Ectodermal cell (in vitro differentiated cells): ENCODE data around the gene TEX10.

Experiments used
- H3K27ac ChIP-seq: 2 replicates; pipeline ENCODE4 v1.7.0; 2013; ENCODE audit warnings: mild to moderate bottlenecking, low read depth, low read length; ENCODE audit not compliant: insufficient read depth, poor library complexity, severe bottlenecking
- H3K27me3 ChIP-seq: 2 replicates; pipeline ENCODE4 v1.7.0; 2013; ENCODE audit warnings: mild to moderate bottlenecking, low read length; ENCODE audit not compliant: insufficient read depth, control insufficient read depth, poor library complexity, severe bottlenecking
- H3K36me3 ChIP-seq: one replicate; pipeline ENCODE4 v1.7.0; 2013; ENCODE audit warnings: low read length; ENCODE audit not compliant: control insufficient read depth, insufficient read depth
- H3K4me1 ChIP-seq: one replicate; pipeline ENCODE4 v1.7.0; 2013; ENCODE audit warnings: low read length; ENCODE audit not compliant: control insufficient read depth, insufficient read depth
- H3K4me3 ChIP-seq: 2 replicates; pipeline ENCODE4 v1.7.0; 2013; ENCODE audit warnings: low read depth, low read length, control low read depth; ENCODE audit not compliant: insufficient read depth
- H3K9me3 ChIP-seq: 2 replicates; pipeline ENCODE4 v1.7.0; 2013; ENCODE audit warnings: mild to moderate bottlenecking, low read length, moderate library complexity; ENCODE audit not compliant: control insufficient read depth
- WGBS, 2 experiments: methylation state at CpG; one replicate each; pipeline ENCODE4 v1.1.7; 2013; ENCODE audit warnings: missing lambda C conversion rate in 2 of 2; 5-methylcytosine and 5-hydroxymethylcytosine counted together

TEX10 gene

DNA sequence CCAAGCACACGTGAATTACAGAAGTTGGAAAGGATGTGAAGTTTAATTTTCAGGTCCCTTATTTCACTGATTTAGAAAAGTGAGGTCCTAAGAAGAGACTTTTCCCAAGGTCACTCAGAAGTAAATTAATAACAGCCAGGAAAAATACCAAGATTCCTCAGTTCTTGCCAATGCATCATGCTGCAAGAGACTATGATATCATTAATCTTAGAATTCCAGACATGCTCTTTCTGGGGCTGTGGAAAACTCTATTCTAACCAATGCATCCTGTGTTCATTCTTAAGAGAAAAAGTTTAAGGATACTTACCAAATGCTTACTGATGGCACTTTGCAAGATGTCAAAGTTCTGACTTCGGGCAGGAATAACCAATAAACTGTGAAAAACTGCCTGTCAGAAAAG lies 42.8 kb downstream of the TEX10 start:
- Histone ChIP-seq H3K27me3 (no peaks in the 10 kb centered on the region), H3K4me1 (no peaks in the 10 kb centered on the region), H3K36me3 (peaks cover 59% of the 10 kb centered on the region), H3K4me3 (no peak overlapping the region), H3K9me3 (no peaks in the 10 kb centered on the region), H3K27ac (no peak overlapping the region)
- WGBS, 2 experiments, result 93 to 97% methylated on average over 2 of the region's 2 CpGs

DNA sequence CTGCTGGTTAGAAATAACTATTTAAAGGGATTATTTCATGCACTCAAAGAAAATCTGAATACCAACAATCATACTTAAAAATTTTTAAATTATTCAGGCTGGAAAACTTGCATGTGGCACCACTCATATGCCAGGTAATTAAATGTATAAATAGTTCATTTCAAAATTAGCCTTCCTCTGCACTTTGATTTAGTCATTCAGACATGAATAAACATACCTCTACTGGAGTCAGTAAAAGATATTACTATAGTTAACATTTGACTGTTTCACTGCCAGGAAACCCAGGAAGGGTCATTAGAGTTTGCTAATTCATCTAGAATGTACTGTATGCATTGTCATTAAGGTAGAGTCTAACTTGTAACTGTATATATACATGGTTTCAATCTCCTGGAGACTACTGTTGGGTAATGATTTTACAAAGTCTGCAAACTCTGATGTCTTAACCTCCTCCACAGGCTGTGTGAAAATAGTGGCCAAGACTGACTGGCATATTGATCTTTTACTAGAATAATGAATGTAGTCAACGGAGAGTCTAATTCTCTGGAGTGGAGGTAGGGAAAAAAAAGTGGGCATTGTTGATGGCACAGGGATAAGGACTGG lies 43.7 kb downstream of the TEX10 start:
- WGBS, 2 experiments, result 97 to 100% methylated on average over 1 of the region's 1 CpG
- Histone ChIP-seq H3K4me1 (no peaks in the 10 kb centered on the region), H3K4me3 (no peak overlapping the region), H3K27me3 (no peaks in the 10 kb centered on the region), H3K36me3 (peaks cover 52% of the 10 kb centered on the region), H3K27ac (no peak overlapping the region), H3K9me3 (no peaks in the 10 kb centered on the region)

DNA sequence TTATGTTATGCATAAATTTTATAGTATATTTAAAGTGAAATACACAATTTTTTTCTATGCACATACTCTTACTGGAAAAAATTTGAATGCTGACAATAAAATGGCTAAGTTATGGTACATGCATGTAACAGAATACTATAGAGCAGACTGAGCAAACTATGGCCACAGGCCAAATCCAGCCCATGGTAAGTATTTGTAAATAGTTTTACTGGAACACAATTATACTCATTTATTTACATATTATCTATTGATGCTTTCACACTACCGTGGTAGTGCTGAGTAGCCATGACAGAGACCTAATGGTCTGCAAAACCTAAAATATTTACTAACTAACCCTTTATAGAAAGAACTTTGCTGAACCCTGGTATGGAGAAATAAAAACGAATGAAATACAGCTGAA lies 45.7 kb downstream of the TEX10 start:
- 86 to 93% methylated on average over 2 of the region's 2 CpGs for WGBS, 2 experiments
- Histone ChIP-seq H3K4me3 (no peak overlapping the region), H3K27ac (no peak overlapping the region), H3K4me1 (no peaks in the 10 kb centered on the region), H3K36me3 (peaks cover 43% of the 10 kb centered on the region), H3K9me3 (no peaks in the 10 kb centered on the region), H3K27me3 (no peaks in the 10 kb centered on the region)

DNA sequence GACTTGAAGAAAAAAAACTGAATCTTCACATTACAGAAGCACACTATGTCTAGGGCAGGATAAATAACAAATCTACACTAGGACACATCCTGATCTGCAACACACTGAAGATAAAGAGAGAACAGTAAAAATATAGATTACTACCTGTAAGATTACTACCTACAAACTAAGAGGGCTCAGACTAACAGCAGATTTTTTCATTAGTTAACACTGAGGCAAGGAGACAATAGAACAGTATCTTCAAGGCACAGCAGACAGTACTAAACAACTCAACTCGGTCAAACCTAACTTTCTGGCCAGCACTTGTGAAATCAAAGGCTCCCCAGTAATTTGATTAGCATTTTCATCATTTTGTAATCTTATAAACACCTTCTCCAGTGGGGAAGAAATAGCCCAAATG lies 46.5 kb downstream of the TEX10 start:
- Histone ChIP-seq H3K36me3 (peaks cover 45% of the 10 kb centered on the region), H3K4me3 (no peak overlapping the region), H3K27me3 (no peaks in the 10 kb centered on the region), H3K4me1 (no peaks in the 10 kb centered on the region), H3K27ac (no peak overlapping the region), H3K9me3 (no peaks in the 10 kb centered on the region)
- 91 to 95% methylated on average over 1 of the region's 1 CpG for WGBS, 2 experiments

DNA sequence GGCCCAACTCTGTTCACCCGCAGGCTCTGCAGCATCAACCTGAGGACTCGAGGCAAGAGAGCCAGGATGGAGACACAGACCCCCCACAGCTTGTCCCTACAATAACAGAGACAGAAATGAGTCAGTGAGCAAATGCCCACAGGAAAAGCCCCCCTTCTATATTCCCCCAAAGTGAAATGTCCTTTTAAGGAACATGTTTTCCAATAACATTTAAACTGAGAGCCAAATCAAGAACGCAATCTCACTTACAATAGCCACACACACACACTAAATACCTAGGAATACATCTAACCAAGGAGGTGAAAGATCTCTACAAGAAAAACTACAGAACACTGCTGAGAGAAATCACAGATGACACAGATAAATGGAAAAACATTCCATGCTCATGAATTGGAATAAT lies 49.0 kb downstream of the TEX10 start:
- Histone ChIP-seq H3K9me3 (no peaks in the 10 kb centered on the region), H3K4me3 (no peak overlapping the region), H3K27ac (no peak overlapping the region), H3K4me1 (no peaks in the 10 kb centered on the region), H3K36me3 (peaks cover 43% of the 10 kb centered on the region), H3K27me3 (no peaks in the 10 kb centered on the region)
- WGBS, 2 experiments, result 83 to 93% methylated on average over 3 of the region's 3 CpGs

DNA sequence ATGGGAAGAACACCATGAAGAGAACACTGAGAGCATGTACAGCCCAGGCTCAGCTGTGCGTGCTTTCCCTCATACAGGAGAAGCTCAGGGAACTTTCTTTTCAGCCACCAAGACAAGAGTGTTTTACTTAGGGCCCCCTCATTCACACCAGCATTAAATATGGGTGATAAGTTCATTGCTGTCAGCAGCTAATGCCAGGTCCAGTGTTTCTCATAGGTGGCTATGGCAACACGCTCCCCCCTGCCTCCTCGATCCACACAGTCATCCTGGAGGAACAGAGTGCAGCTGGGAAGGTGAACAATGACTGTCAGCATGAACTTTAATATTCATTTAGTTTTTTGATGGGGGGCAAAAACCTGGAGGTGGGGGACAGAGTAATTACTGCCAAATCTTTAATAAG lies 54.4 kb downstream of the TEX10 start:
- Histone ChIP-seq H3K27me3 (no peaks in the 10 kb centered on the region), H3K4me1 (no peaks in the 10 kb centered on the region), H3K9me3 (no peaks in the 10 kb centered on the region), H3K4me3 (no peak overlapping the region), H3K27ac (no peak overlapping the region), H3K36me3 (peaks cover 30% of the 10 kb centered on the region)
- 94 to 97% methylated on average over 3 of the region's 3 CpGs for WGBS, 2 experiments

DNA sequence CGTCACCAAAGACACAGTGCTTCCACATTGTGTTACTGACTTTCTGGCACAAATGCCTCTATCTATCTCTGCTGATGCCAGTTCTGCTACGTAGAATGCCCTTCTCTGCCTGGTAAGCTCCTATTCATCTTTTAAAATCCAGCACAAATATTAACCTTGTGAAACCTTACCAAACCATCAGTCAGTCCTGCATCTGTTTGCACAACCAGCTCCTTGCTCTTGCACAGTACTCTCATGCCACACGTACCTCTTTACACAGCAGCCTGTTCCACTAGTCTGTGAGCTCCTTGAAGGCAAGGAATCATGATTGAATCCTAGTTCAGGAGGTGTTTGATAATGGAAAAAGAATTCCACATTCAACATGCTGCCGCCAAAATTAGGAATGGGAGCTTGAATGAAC lies 56.3 kb downstream of the TEX10 start:
- Histone ChIP-seq H3K27ac (no peak overlapping the region), H3K4me3 (no peak overlapping the region), H3K9me3 (no peaks in the 10 kb centered on the region), H3K27me3 (no peaks in the 10 kb centered on the region), H3K36me3 (peaks cover 33% of the 10 kb centered on the region), H3K4me1 (no peaks in the 10 kb centered on the region)
- 92 to 94% methylated on average over 4 of the region's 4 CpGs for WGBS, 2 experiments

DNA sequence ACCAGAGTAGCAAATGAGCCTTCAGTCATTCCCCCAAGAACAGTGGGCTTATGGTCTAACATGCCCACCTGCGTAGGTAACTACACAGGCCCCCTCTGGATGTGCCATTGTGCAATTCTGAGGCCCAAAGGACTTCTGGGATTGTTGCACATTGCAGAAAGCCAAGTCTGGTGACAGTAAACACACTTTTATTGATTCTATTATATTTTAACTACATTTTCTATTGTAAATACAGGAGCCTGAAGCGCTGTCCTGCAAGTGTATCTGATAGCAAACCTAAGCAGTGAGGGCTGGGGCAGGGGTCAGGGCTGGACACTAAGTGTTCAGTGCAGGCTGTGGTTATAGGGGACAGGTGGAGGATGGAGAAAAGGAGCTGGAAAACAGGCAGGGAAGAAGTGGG lies 57.5 kb downstream of the TEX10 start:
- no peak overlapping the region for H3K4me3 ChIP-seq
- no peaks in the 10 kb centered on the region for H3K9me3 ChIP-seq
- 93 to 95% methylated on average over 2 of the region's 2 CpGs for WGBS, 2 experiments
- H3K27me3 ChIP-seq, result no peaks in the 10 kb centered on the region
- peaks cover 22% of the 10 kb centered on the region for H3K36me3 ChIP-seq
- H3K27ac ChIP-seq, result no peak overlapping the region
- H3K4me1 ChIP-seq, result no peaks in the 10 kb centered on the region

DNA sequence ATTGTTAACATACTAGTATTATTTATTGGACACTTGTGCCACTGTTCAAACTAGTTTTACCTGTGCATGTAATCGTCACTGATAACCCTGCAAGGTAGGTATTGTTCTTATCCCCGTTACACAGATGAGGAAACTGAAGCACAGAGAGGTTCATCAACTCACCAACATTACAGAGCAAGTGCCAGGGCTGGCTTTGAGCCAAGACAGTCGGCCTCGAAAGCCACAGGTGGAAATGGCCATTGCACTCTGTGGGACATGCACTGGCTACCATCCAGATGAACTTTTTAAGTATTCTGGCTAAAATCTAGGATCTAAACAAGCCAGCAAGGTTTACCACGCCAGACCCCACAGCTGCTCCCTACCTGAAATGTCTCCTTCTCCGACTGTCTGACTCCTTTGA lies 57.9 kb downstream of the TEX10 start:
- Histone ChIP-seq H3K27ac (no peak overlapping the region), H3K4me3 (no peak overlapping the region), H3K36me3 (peaks cover 23% of the 10 kb centered on the region), H3K27me3 (no peaks in the 10 kb centered on the region), H3K9me3 (no peaks in the 10 kb centered on the region), H3K4me1 (no peaks in the 10 kb centered on the region)
- 94% methylated on average over 6 of the region's 6 CpGs for whole genome bisulfite sequencing, 2 experiments

DNA sequence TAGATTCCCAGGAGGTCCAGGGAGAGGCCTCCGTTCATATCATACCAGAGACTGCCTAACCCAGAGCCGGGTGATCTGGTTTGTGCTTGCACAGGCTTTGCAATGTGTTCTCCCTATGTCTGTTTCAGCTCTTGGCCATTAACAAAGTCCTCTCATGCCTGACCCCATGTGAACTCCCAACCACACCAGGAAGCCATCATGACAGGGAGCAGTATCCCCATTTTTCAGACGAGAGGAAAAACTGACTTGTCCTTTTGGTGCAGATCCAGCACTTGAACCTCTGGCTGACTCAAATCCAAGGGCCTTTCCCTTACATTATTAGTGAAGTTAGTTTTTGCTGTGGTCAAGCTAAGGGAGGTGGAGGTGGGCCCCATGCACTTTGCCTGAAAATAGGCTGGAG lies 58.4 kb downstream of the TEX10 start:
- H3K4me1 ChIP-seq, result no peaks in the 10 kb centered on the region
- peaks cover 28% of the 10 kb centered on the region for H3K36me3 ChIP-seq
- H3K9me3 ChIP-seq, result no peaks in the 10 kb centered on the region
- no peaks in the 10 kb centered on the region for H3K27me3 ChIP-seq
- no peak overlapping the region for H3K27ac ChIP-seq
- H3K4me3 ChIP-seq, result no peak overlapping the region
- 88 to 89% methylated on average over 3 of the region's 3 CpGs for WGBS, 2 experiments

DNA sequence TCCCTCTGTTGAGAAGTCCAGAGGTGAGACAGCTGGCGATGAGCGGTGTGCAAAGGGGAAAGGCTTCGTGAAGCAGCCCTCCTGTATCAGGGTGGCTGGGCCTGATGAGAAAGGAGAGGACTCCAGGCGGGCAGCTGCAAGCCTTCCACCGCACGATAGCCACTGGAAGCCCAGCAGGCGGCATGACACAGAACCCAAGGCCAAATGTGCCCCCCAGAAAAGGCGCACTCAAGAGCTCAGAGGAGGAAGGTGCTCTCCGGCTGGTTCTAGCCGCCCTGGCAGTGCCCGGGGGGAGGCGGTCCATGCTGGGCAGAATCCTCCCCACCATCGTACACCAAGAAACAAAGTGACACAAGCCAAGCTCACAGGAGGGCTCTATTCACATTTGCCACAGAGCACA lies 60.3 kb downstream of the TEX10 start:
- Histone ChIP-seq H3K36me3 (peaks cover 32% of the 10 kb centered on the region), H3K4me3 (no peak overlapping the region)
- WGBS, 2 experiments, result 95 to 96% methylated on average over 13 of the region's 13 CpGs

More for the DNA sequence above, 60.3 kb downstream of the TEX10 start:
- H3K27me3 ChIP-seq, result no peaks in the 10 kb centered on the region
- no peak overlapping the region for H3K27ac ChIP-seq
- no peaks in the 10 kb centered on the region for H3K4me1 ChIP-seq
- H3K9me3 ChIP-seq, result no peaks in the 10 kb centered on the region
